GM21717 (cell line): ENCODE data around the gene IFRD2.
A peak's percentile ranks its signal among the peaks of the same experiment; 100 is the strongest.

ENCODE experiments used
- ATAC-seq: cut with Tn5 transposase; IDR thresholded peaks from one replicate; pipeline ENCODE4 v1.9.1; 2021; ENCODE audit warnings: mild to moderate bottlenecking, moderate library complexity; ENCODE audit not compliant: unreplicated experiment

Gene IFRD2

DNA sequence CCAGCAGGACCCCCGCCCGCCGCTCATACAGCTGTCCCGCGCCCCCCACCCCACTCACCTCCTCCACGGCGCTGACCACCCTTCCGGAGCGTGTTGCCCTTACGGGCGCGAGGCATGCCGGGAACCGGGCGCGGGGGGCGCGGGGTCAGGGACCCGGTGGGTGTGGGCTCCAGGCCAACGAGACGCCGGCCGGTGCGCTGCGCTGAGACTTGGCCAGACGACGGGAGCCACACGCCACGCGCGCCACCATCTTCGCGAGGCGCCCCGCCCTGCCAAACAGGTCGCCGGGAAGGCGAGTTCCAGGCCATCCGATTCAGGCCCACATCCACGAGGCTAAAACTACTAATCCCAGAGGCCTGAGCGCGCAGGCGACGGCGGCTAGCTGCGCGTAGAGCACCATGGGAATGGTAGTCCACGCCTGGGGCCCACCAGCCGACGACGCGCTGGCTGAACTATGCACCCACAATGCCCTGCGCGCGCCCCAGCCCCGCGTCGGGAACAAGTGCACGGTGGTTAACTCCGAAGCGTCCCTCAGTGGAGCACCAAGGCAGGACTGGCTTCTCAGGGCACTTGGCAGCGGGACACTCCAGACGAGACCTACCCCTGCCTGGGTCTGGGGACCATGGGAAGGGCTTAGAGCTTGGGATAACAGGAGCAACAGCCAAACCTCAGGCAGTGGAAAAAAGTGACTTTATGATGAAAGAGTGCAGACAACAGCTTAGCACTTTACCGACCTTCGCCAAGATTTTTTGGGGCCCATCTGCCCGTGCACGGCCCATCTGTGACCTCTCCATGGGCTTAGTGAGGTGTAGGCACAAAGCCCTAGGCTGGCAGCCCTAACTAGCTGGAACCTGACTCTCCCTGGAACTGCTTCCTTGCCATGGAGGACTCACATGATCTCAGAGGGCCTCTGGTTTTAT lies at the start of gene IFRD2:
Gene IFRD2 (minus strand): TSS at position 271 of the 920 bp plus-strand sequence. CDS start 155 bp downstream, at position 116.
- ATAC-seq: peak; percentile 84

DNA sequence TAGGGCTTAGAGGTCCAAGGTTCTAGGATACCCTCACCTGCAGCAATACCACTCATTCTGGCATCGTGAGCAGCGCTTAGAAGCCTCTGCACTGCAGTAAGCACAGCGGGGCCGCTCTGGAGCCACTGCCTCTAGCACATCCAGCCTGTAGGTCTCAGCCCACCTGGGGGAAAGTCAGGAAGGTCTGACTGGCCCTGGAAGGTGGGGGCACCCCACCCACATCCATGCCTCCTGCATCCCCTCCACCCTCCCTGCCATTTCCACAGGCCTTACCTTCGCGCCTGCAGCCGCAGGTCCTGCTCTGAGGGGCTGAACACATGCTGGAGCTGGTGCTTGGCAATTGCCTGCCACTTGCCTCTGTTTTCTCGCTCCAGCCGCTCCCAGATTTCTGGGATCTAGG lies 49.3 kb upstream of the IFRD2 start:
- no peak for ATAC-seq

DNA sequence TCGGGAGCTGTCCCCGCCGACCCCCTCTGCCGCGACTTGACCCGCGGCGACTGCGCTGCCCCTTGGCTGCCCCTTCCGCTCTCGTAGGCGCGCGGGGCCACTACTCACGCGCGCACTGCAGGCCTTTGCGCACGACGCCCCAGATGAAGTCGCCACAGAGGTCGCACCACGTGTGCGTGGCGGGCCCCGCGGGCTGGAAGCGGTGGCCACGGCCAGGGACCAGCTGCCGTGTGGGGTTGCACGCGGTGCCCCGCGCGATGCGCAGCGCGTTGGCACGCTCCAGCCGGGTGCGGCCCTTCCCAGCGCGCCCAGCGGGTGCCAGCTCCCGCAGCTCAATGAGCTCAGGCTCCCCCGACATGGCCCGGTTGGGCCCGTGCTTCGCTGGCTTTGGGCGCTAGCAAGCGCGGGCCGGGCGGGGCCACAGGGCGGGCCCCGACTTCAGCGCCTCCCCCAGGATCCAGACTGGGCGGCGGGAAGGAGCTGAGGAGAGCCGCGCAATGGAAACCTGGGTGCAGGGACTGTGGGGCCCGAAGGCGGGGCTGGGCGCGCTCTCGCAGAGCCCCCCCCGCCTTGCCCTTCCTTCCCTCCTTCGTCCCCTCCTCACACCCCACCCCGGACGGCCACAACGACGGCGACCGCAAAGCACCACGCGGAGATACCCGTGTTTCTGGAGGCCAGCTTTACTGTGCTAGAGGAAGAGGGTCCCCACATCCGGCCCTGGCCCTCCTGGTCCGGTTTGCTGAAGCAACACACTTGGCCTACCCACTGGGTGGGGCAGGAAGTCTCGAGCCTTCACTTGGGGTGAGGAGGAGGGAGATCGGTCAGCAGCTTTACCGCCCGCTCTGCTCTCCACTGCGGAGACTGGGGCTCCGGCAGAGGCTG lies 48.5 kb upstream of the IFRD2 start, which contains the start of gene RASSF1:
Gene RASSF1 (minus strand): TSS at position 389 of the 882 bp plus-strand sequence. CDS start 31 bp downstream, at position 358.
- no peak for ATAC-seq

- no peak for ATAC-seq
Observed at GRCh38 chr3:50340147-50340447, 47.9 kb upstream of the IFRD2 start.

GRCh38 chr3:50339485-50340146 lies 47.4 kb upstream of the IFRD2 start:
- ATAC-seq: no peak

DNA sequence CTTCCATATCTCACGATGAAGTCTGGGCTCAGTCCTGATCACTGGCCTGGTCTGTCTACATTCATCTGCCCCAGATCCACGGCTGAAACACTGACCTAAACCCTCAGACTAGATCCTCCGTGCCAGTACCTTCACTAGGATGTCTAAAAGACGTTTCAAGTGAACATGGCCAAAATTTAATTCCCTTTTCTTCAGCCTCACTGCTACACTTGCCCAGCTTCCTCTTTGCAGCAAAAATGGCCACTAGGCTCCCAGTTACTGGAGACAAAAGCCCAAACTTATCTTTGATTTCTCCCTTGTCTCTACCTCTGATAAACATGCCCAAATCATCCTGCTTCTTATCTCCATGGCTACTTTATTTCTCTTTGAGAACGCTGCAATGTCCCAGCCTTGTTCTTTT lies 46.7 kb upstream of the IFRD2 start:
- no peak for ATAC-seq

DNA sequence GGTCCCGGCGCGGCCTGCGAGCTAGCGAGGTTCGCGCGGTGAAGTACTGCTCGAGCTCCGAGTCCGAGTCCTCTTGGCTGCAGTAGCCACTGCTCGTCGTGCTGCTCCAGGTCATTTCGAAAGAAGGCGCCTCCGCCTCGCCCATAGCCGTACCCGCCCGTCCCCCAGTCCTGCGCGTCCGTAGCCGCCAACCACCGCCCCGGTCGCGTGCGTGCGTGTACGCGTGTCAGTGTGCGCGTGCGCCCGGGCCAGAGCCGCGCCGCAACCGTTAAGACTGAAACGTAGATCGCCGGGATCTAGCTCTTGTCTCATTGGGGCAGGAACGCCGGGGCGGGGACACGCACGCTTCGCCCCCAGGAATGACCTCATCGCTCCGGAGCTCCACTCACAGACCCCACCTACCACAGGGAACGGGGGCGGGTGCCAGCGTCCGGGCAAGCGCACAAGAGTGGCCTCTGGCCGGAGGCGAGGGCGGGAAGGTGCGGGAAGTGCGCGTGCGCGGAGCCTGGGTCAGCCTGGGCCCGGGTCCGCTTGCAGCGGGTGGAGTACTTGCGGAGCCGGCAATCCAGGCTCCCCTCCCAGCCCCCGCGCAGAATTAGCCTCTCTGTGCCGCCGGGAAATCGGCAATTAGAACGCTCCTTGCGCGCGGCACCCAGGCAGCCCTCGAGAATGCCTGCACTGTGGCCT lies 45.1 kb upstream of the IFRD2 start:
- ATAC-seq: peak; percentile 61

- peak; percentile 31 for ATAC-seq
Observed at GRCh38 chr3:50336452-50337174, 44.4 kb upstream of the IFRD2 start.

GRCh38 chr3:50334339-50335075 lies 42.3 kb upstream of the IFRD2 start:
- ATAC-seq: no peak

DNA sequence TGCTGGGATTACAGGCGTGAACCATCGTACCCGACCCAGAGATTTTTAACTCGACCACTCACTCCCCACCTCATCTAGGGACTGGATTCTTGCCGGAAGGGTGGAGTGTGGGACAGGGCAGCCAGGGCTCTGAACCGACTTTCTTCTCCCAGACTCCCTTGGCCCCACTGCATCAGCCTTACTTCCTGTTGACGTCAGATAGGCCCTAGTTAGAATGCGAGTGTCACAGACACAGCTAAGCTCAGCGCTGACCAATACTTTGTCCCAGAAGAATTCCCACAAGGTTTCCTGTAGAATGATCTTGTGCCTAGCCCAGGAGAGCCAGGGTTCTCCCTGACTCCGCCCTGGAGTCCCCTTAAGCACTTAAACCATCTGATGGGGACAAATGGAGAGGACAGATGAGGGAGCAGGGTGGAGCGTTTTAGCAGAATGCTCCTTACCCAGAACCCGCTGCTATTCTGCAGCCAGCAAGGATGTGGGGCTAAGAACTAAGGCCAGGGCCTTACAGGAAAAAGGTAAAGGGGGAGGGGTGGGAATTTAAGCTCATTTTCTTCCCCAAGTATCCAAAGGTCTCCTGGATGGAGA lies 41.6 kb upstream of the IFRD2 start:
- no peak for ATAC-seq

DNA sequence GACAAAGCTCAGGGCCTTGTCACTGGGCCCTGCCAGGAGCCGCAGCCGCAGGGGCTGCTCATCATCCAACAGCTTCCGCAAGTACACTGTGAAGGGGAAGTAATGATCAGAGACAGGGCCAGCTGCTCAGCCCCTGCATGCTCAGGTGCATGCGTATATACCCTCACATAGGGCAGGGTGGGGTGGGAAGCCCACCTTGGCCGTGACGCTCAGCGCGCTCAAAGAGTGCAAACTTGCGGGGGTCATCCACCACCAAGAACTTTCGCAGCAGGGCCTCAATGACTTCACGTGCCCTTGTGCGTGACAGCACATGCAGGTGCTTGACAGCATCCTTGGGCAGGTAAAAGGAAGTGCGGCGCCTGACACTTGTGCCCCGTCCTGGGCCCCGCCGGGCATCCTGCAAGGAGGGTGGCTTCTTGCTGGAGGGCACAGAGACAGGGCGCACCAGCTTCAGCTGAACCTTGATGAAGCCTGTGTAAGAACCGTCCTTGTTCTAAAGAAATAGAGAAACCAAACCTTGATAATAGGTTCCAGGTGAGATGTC lies 39.2 kb upstream of the IFRD2 start:
- no peak for ATAC-seq

DNA sequence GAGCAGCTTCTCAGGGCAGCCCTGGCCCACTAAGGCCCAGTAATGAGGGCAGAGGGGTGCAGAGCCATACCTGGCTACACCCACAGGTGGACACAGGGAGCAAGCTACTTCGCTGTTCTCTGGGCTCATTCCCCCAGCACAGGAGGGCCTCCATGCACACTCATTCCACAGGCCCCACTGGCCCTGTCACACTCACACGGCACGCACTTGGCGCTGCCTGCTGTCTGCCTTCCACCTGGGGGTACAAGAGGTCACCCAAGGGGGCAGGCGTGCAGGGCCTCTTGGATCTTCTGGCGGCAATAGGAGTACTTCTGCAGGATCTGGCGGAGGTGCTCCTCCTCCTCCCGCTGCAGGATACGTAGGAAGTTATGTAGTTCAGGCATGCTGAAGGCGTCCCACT lies 38.1 kb upstream of the IFRD2 start:
- no peak for ATAC-seq

DNA sequence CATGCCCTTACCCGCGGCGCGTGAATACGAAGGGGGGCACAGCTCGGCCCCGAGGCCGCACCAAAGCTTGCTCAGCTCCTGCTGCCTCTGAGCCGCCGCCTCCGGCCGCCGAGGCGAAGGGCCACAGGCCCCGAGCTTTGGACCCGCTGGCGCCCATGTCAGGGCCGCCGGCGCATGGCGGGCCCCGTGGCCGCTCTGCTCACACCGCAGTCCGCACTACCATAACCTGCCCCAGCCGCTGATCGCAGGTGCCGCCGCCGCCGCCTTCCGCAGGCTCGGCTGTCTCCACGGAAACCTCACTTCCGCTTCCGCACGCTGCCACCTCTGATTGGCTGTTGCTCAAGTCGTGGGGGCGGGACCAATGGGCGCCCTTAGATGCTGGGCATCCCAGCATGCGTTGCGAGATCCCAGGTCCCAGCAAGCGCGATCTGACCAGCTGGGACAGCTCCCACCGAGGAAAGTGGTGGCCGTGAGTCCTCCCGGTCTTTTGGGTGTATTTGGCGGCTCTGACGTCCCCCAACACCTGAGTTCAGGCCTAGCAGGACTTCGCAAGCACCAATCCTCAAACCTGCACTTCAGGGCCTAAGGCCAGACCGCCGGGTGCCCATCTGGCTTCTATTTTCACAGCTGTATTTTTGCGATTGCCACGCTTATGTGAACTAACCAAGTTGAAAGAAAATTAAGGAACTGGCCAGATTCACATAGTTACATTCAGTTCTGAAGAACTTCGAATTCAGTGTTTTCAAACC lies 35.9 kb upstream of the IFRD2 start, which contains the start of gene TUSC2:
Gene TUSC2 (minus strand): TSS at position 281 of the 749 bp plus-strand sequence. CDS start 124 bp downstream, at position 157.
- ATAC-seq: peak; percentile 69

DNA sequence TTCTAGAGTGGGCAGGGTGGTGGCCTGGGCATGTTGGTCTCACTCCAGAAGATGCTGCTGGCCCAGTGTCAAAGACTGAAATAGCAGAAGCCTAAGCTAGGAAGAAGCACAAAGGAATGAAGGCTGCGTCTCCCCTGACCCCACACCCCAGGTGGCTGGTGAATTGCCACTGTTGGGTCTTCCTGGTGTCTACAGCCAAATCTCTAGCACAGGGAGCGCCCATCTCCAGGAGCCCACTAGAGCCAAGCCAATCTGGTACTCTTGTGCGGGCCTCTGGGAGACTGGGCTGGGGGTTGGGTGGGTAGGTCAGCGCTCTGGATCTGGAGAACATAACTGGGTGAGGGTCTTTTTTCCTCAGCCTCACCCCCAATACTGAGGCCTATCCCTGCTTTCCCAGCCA lies 34.9 kb upstream of the IFRD2 start:
- ATAC-seq: no peak

GRCh38 chr3:50326182-50326541 lies 33.9 kb upstream of the IFRD2 start:
- ATAC-seq: no peak

DNA sequence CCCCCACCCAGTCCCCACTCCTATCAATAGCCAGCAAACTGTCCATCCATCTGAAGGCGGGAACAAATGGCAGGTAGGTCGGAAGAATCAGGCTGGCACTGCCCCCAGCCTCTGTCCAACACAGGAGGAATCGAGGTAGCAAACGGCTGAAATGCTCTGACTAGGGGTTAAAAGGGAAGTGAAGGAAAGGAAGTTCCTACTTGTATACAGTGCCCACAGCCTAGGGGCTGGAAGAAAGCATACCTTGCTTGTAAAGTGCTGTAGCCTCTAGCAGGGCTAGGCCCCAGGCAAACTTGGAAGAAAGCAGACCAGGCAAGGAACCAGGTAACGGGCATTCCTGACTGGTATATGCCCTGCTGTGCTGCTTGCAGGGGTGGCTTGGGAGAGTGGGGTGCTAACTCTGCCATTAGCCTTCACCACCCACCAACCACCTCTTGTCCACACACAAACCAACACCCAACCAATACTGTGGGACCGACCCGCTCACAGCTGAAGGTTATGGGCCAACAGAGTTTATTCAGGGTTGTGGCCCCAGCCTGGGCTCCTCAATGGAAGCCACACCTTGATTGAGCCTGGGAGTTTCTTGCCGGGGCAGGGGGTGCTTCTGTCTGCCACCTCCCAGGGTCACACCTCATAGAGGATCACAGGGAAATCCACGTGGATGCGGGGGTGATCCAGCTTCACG lies 33.4 kb upstream of the IFRD2 start:
- ATAC-seq: no peak

- no peak for ATAC-seq
Observed at GRCh38 chr3:50325113-50325480, 32.9 kb upstream of the IFRD2 start.
